Erythroblast (primary cell): ENCODE measurements around the gene ME3.
"Not testable (repeated sequence)": the region's sequence is repeated elsewhere in the genome, so short reads cannot be mapped to it uniquely, and the experiment has no call there.

Experiments used
- GATA1 ChIP-seq: IDR thresholded peaks from 2 replicates; pipeline ENCODE4 v1.6.1; 2011; ENCODE audit warnings: low read depth, mild to moderate bottlenecking, control low read depth, low read length, moderate library complexity
- POLR2A ChIP-seq: IDR thresholded peaks from 2 replicates; pipeline ENCODE4 v1.6.1; 2011; ENCODE audit warnings: mild to moderate bottlenecking, low read length

GRCh38 chr11:86562842-86563241 is 109.6 kb downstream of the ME3 start:
- TF ChIP-seq POLR2A, GATA1: not testable (repeated sequence)
